Breast epithelium (tissue), 4 donors: ENCODE results near the gene SRRM3. TPM values are rescaled to one million over a fixed set of nuclear protein-coding genes. Genes with fewer than 3 reads are reported as not detected.

ENCODE experiments used
- DNase-seq, 2 donors: peaks; one replicate each; pipeline ENCODE4 v3.0.0-alpha.2; 2019; ENCODE audit warnings: low spot score in 2 of 2
- H3K27ac ChIP-seq, 2 donors: fragments of 200-600 bp; sonication (generic) in 1 of 2; one replicate each; pipeline ENCODE4 v1.5.1; 2016 to 2019; ENCODE audit warnings: mild to moderate bottlenecking in 1 of 2
- H3K27me3 ChIP-seq, 2 donors: fragments of 200-600 bp; sonication (generic) in 1 of 2; one replicate each; pipeline versions ENCODE4 v1.5.1 to v1.6.0; 2017 to 2019; ENCODE audit warnings: control low read depth in 1 of 2, mild to moderate bottlenecking in 1 of 2
- H3K36me3 ChIP-seq: fragments of 200-600 bp; one replicate; pipeline ENCODE4 v1.5.1; 2019
- H3K4me1 ChIP-seq, 2 donors: fragments of 200-600 bp; sonication (generic); one replicate each; pipeline ENCODE4 v1.5.1; 2016 to 2019; ENCODE audit warnings: control low read depth in 1 of 2
- H3K4me3 ChIP-seq, 3 donors: fragments of 200-600 bp; sonication (generic); 1 replicate in 2 of 3; 2 replicates in 1 of 3; pipeline ENCODE4 v1.5.1; 2016 to 2019; ENCODE audit warnings: mild to moderate bottlenecking in 3 of 3, moderate library complexity in 2 of 3
- H3K9me3 ChIP-seq, 2 donors: fragments of 200-600 bp; sonication (generic) in 1 of 2; one replicate each; pipeline ENCODE4 v1.5.1; 2016 to 2019; ENCODE audit warnings: control low read depth in 1 of 2
- POLR2A ChIP-seq: fragments of 450-650 bp; IDR thresholded peaks from one replicate; pipeline ENCODE4 v1.6.1; 2016; ENCODE audit warnings: antibody characterized with exemption, mild to moderate bottlenecking, moderate library complexity
- POLR2AphosphoS5 ChIP-seq, 3 donors: sonication (generic); formaldehyde crosslinking; IDR thresholded peaks; one replicate each; pipeline ENCODE4 v1.6.1; 2017; ENCODE audit warnings: antibody characterized with exemption in 3 of 3
- intact Hi-C: fragments of 100-400 bp; cut with DNase I; formaldehyde crosslinking; loops from one replicate; pipeline ENCODE4 v1.15.1; 2023; ENCODE audit warnings: low total_unique reads
- total RNA-seq, 3 donors: library from RNA; depleted of rRNA; stranded (reverse); fragments of >200 nt; gene quantifications; one replicate each; pipeline ENCODE4 v1.1.0, GENCODE V29; 2016
- TF ChIP-seq, protein P1 (sequence below), 3 donors: fragments of 450-650 bp; IDR thresholded peaks; one replicate each; pipeline ENCODE4 v1.5.1; 2016 to 2017; ENCODE audit warnings: antibody characterized with exemption in 3 of 3, mild to moderate bottlenecking in 3 of 3, moderate library complexity in 3 of 3

SRRM3 gene
- total RNA-seq, 3 donors from 2014 or later: 3.4 to 7.9 (median 3.4) TPM

DNA sequence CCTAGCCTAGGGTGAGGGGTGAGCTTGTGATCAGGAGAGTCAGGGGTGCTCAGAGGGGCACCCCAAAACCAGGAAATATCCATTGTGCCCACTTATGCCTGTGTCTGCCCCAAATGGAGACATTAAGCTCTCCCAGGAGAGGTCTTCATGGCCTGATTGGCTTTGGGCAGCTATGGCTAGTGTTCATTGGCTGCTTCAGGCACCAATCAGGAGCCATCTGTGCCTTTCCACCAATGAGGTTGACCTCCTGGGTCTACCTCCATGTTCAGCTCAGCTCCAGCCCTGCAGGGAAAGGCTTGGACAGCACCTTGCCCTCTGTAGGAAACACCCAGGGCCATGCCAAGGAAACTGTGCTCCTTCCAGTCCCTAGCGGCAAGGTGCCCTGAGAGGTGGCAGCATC lies 76.8 kb downstream of the SRRM3 start:
- no peaks in the 10 kb centered on the region for H3K27me3 ChIP-seq
- no peak overlapping the region for H3K4me3 ChIP-seq
- no peaks in the 10 kb centered on the region for H3K36me3 ChIP-seq
- no peaks in the 10 kb centered on the region for H3K9me3 ChIP-seq
- no peak for DNase-seq
- H3K4me1 ChIP-seq: no peaks in the 10 kb centered on the region
- TF ChIP-seq POLR2A (no peak), POLR2AphosphoS5 (IDR thresholded peaks at IDR 0.05) (no peak)
- TF ChIP-seq, protein P1, sequence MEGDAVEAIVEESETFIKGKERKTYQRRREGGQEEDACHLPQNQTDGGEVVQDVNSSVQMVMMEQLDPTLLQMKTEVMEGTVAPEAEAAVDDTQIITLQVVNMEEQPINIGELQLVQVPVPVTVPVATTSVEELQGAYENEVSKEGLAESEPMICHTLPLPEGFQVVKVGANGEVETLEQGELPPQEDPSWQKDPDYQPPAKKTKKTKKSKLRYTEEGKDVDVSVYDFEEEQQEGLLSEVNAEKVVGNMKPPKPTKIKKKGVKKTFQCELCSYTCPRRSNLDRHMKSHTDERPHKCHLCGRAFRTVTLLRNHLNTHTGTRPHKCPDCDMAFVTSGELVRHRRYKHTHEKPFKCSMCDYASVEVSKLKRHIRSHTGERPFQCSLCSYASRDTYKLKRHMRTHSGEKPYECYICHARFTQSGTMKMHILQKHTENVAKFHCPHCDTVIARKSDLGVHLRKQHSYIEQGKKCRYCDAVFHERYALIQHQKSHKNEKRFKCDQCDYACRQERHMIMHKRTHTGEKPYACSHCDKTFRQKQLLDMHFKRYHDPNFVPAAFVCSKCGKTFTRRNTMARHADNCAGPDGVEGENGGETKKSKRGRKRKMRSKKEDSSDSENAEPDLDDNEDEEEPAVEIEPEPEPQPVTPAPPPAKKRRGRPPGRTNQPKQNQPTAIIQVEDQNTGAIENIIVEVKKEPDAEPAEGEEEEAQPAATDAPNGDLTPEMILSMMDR (IDR thresholded peaks at IDR 0.05): no peak
- intact Hi-C loops: no loop called here
- no peak overlapping the region for H3K27ac ChIP-seq

DNA sequence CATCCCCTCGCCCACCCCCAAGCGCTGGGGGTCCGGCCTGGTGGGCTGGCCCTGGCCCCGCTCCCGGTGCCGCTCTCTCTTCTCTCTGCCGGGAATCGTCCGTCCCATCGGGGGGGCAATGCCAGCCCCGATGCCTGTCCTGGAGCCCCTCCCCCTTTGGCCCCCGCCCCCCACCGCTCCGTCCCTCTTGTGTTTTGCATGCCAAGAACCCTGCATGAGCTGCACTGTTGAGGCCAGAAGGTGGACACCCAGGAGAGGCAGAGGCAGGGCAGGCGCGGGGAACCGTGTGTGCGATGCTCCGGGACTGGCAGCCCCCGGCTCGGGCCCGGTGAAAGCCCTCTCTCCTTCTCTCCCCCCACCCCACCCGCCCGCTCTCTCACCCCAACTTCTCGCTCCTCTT lies 78.7 kb downstream of the SRRM3 start:
- peak overlapping the region in 2 of 3 donors; percentile 59 to 68 for H3K4me3 ChIP-seq
- intact Hi-C loops: no loop called here
- no peaks in the 10 kb centered on the region for H3K4me1 ChIP-seq
- DNase-seq: no peak
- no peak overlapping the region for H3K27ac ChIP-seq
- TF ChIP-seq POLR2AphosphoS5 (IDR thresholded peaks at IDR 0.05) (no peak), POLR2A (no peak)
- TF ChIP-seq, protein P1 (IDR thresholded peaks at IDR 0.05): no peak
- no peaks in the 10 kb centered on the region for H3K27me3 ChIP-seq
- no peaks in the 10 kb centered on the region for H3K36me3 ChIP-seq
- H3K9me3 ChIP-seq: no peaks in the 10 kb centered on the region

DNA sequence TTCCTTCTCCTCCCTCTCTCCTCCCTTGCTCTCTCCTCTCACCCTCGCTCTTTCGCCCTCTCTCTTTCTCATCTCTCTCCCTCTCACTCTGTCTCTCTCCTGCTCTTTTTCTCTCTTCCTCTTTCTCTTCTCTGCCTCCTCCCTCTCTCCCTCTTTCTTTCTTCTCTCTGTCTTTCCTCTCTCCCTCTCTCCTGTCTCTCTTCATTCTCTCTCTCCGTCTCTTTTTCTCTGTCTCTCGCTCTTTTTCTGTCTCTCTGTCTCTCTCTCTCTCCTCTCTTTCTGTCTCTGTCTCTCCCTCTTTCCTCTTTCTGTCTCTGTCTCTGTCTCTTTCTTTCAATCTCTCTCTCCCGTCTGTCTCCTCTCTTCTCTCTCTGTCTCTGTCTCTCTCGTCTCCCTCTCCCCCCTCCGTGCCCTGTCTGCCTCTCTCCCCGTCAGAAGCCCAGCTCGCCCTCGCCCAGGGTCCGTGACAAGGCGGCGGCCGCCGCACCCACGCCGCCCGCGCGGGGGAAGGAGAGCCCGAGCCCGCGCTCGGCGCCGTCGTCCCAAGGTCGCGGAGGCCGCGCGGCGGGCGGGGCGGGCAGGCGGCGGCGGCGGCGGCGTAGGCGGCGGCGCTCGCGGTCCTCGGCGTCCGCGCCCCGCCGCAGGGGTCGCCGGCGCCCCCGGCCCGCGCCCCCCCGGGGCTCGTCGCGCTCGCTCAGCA lies 79.5 kb downstream of the SRRM3 start:
- DNase-seq: no peak
- Histone ChIP-seq H3K4me3 (peak overlapping the region; percentile 42 to 68 (median 59)), H3K27me3 (no peaks in the 10 kb centered on the region), H3K9me3 (no peaks in the 10 kb centered on the region), H3K36me3 (no peaks in the 10 kb centered on the region), H3K4me1 (no peaks in the 10 kb centered on the region), H3K27ac (peak overlapping the region in 1 of 2 donors; percentile 43)
- no peak for TF ChIP-seq POLR2A
- TF ChIP-seq, protein P1 (IDR thresholded peaks at IDR 0.05): no peak
- TF ChIP-seq POLR2AphosphoS5 (IDR thresholded peaks at IDR 0.05): no peak
- intact Hi-C loops: no loop called here

DNA sequence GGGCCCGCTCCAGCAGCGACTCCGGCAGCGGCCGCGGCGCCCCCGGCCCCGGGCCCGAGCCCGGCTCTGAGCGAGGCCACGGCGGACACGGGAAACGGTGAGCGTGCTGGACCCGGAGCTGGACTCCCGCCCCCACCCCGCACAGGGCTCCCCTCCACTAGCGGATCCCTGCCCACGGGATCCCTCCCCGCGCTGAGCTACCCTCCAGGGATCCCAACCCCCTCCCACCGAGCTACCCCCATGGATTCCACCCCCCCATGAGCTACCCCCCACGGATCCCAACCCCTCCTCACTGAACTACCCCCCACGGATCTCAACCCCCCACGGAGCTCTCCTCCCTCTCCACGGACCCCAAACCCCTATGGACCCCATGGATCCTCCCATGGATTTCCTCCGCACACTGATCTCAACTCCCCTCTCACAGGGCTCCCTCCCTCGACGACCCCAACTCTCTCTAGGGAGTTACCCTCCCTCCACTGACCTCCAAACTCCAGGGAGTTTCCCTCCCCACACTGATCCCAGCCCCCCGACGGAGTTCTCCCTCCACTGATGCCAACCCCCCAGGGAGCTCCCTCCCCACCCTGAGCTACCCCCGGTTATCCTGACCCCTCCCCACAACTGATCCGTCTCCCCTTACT lies 80.1 kb downstream of the SRRM3 start:
- Histone ChIP-seq H3K4me3 (peak overlapping the region; percentile 42 to 68 (median 59)), H3K9me3 (no peaks in the 10 kb centered on the region), H3K27ac (peak overlapping the region; percentile 21 to 50), H3K4me1 (no peaks in the 10 kb centered on the region), H3K27me3 (no peaks in the 10 kb centered on the region), H3K36me3 (no peaks in the 10 kb centered on the region)
- DNase-seq: no peak
- intact Hi-C loops: no loop called here
- TF ChIP-seq, protein P1 (IDR thresholded peaks at IDR 0.05): no peak
- TF ChIP-seq POLR2AphosphoS5 (IDR thresholded peaks at IDR 0.05) (no peak), POLR2A (no peak)
